Ascending aorta (tissue), 2 donors: ENCODE measurements around the gene PXYLP1. TPM values are rescaled to one million over a fixed set of nuclear protein-coding genes. Genes with fewer than 3 reads are reported as not detected.

Source experiments
- DNase-seq, 2 donors: peaks; one replicate each; pipeline ENCODE4 v3.0.0-alpha.2; 2019; ENCODE audit warnings: low spot score in 2 of 2
- H3K27ac ChIP-seq, 2 donors: fragments of 200-600 bp; sonication (generic); one replicate each; pipeline ENCODE4 v1.5.1; 2016 to 2017; ENCODE audit warnings: mild to moderate bottlenecking in 1 of 2
- H3K27me3 ChIP-seq: fragments of 200-600 bp; sonication (generic); one replicate; pipeline ENCODE4 v1.5.1; 2017
- H3K36me3 ChIP-seq, 2 donors: fragments of 200-600 bp; sonication (generic); one replicate each; pipeline ENCODE4 v1.5.1; 2016
- H3K4me1 ChIP-seq, 2 donors: fragments of 200-600 bp; sonication (generic); one replicate each; pipeline ENCODE4 v1.5.1; 2016 to 2017; ENCODE audit warnings: mild to moderate bottlenecking in 1 of 2
- H3K4me3 ChIP-seq, 2 donors: fragments of 200-600 bp; sonication (generic); one replicate each; pipeline ENCODE4 v1.5.1; 2016 to 2017; ENCODE audit warnings: mild to moderate bottlenecking in 1 of 2
- H3K9me3 ChIP-seq, 2 donors: fragments of 200-600 bp; sonication (generic); one replicate each; pipeline ENCODE4 v1.5.1; 2016
- CTCF ChIP-seq, 3 experiments: fragments of 200-600 bp in 2 of 3; fragments of 450-650 bp in 1 of 3; sonication (generic) in 2 of 3; IDR thresholded peaks; one replicate each; pipeline ENCODE4 v1.5.1; 2016 to 2019; ENCODE audit warnings: antibody characterized with exemption in 3 of 3, mild to moderate bottlenecking in 1 of 3, moderate library complexity in 1 of 3
- intact Hi-C: fragments of 100-400 bp; cut with DNase I; formaldehyde crosslinking; loops from one replicate; pipeline ENCODE4 v1.15.1; 2023
- total RNA-seq: library from RNA; depleted of rRNA; stranded (reverse); fragments of >200 nt; gene quantifications from one replicate; pipeline ENCODE4 v1.1.0, GENCODE V29; 2016

Gene PXYLP1
- total RNA-seq, 1 donor from 2014 or later: 14.2 TPM

- Histone ChIP-seq H3K9me3 (no peaks in the 10 kb centered on the region), H3K4me1 (peaks cover 0 to 7% of the 10 kb centered on the region in 2 donors), H3K27me3 (no peaks in the 10 kb centered on the region), H3K4me3 (no peak overlapping the region), H3K27ac (no peak overlapping the region), H3K36me3 (no peaks in the 10 kb centered on the region)
- no peak for DNase-seq
- no peak for TF ChIP-seq CTCF (IDR thresholded peaks at IDR 0.05)
- intact Hi-C loops: no loop called here
Measured at GRCh38 chr3:141248064-141248463, 16.4 kb downstream of the PXYLP1 start.

- no peak overlapping the region for H3K27ac ChIP-seq
- H3K36me3 ChIP-seq: no peaks in the 10 kb centered on the region
- H3K9me3 ChIP-seq: no peaks in the 10 kb centered on the region
- TF ChIP-seq CTCF (IDR thresholded peaks at IDR 0.05): no peak
- H3K27me3 ChIP-seq: no peaks in the 10 kb centered on the region
- H3K4me3 ChIP-seq: no peak overlapping the region
- no peak for DNase-seq
- intact Hi-C loops: no loop called here
- H3K4me1 ChIP-seq: no peaks in the 10 kb centered on the region
Measured at GRCh38 chr3:141249041-141249440, 17.4 kb downstream of the PXYLP1 start.

- DNase-seq: no peak
- Histone ChIP-seq H3K36me3 (no peaks in the 10 kb centered on the region), H3K27me3 (no peaks in the 10 kb centered on the region), H3K27ac (no peak overlapping the region), H3K4me3 (no peak overlapping the region), H3K4me1 (no peaks in the 10 kb centered on the region), H3K9me3 (no peaks in the 10 kb centered on the region)
- intact Hi-C loops: no loop called here
- no peak for TF ChIP-seq CTCF (IDR thresholded peaks at IDR 0.05)
Measured at GRCh38 chr3:141250342-141250741, 18.7 kb downstream of the PXYLP1 start.

DNA sequence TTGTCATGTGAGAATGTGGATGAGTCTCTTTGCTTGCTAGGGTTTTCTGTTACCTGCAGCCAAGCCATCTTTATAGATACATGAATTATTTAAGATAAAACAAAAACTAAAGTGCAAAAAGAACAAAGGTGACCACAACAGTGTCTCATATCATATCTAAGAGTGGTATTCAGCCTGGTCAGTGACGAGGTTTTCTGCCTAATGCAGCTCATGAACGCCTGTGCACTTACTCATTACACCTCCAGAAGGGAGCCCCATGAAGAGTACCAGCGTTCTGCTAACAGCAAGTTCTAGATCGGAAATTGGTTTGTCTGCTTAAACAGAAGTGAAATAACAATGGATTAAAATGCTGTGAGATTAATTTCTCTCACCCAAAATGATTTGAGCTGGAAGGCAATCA is 19.2 kb downstream of the PXYLP1 start:
- no peak overlapping the region for H3K4me3 ChIP-seq
- TF ChIP-seq CTCF (IDR thresholded peaks at IDR 0.05): no peak
- H3K27me3 ChIP-seq: no peaks in the 10 kb centered on the region
- DNase-seq: no peak
- H3K27ac ChIP-seq: no peak overlapping the region
- no peaks in the 10 kb centered on the region for H3K4me1 ChIP-seq
- no peaks in the 10 kb centered on the region for H3K36me3 ChIP-seq
- H3K9me3 ChIP-seq: no peaks in the 10 kb centered on the region
- intact Hi-C loops: no loop called here

- H3K36me3 ChIP-seq: no peaks in the 10 kb centered on the region
- no peaks in the 10 kb centered on the region for H3K4me1 ChIP-seq
- no peak for TF ChIP-seq CTCF (IDR thresholded peaks at IDR 0.05)
- no peak for DNase-seq
- no peak overlapping the region for H3K4me3 ChIP-seq
- no peaks in the 10 kb centered on the region for H3K9me3 ChIP-seq
- intact Hi-C loops: no loop called here
- no peak overlapping the region for H3K27ac ChIP-seq
- no peaks in the 10 kb centered on the region for H3K27me3 ChIP-seq
Measured at GRCh38 chr3:141253326-141253725, 21.7 kb downstream of the PXYLP1 start.

DNA sequence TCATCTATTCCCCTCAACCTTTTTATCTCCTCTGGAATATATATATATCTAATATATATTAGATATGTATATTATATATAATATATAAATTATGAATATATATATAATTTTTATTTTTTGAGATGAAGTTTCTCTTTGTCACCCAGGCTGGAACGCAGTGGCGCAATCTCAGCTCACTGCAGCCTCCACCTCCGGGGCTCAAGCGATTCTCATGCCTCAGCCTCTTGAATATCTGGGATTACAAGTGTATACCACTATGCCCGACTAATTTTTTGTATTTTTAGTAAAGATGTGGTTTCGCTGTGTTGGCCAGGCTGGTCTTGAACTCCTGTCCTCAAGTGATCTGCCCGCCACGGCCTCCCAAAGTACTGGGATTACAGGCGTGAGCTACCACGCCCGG is 22.2 kb downstream of the PXYLP1 start:
- H3K36me3 ChIP-seq: no peaks in the 10 kb centered on the region
- no peak for DNase-seq
- no peak overlapping the region for H3K27ac ChIP-seq
- H3K27me3 ChIP-seq: no peaks in the 10 kb centered on the region
- no peak overlapping the region for H3K4me3 ChIP-seq
- H3K4me1 ChIP-seq: no peaks in the 10 kb centered on the region
- no peaks in the 10 kb centered on the region for H3K9me3 ChIP-seq
- intact Hi-C loops: no loop called here
- TF ChIP-seq CTCF (IDR thresholded peaks at IDR 0.05): no peak
